OCI-LY7 (cell line): Measurements from ENCODE around the gene PPM1F. TPM values are rescaled to one million over a fixed set of nuclear protein-coding genes. Genes with fewer than 3 reads are reported as not detected.

ENCODE experiments used
- BruUV-seq: library from RNA; stranded (reverse); fragments of 400-500 nt; replicated peaks from 2 replicates; lab custom pipeline; 2021; lab: Mats Ljungman, UMichigan
- CTCF ChIA-PET: fragments of 300-600 bp; sonication (Branson Sonifier 250); formaldehyde crosslinking; loops from one replicate; lab custom pipeline; 2022; ENCODE audit warnings: antibody characterized with exemption; ENCODE audit not compliant: unreplicated experiment; lab: Charles Lee
- POLR2A ChIA-PET: fragments of 300-600 bp; sonication (Branson Sonifier 250); formaldehyde crosslinking; loops from one replicate; lab custom pipeline; 2022; ENCODE audit warnings: antibody characterized with exemption; lab: Charles Lee
- DNase-seq: peaks from one replicate; pipeline ENCODE4 v3.0.0-alpha.2; 2015; ENCODE audit warnings: low spot score
- H2AFZ ChIP-seq: fragments of 200-600 bp; sonication (generic), shearing (Covaris generic); 2 replicates; pipeline ENCODE4 v1.6.1; 2014; ENCODE audit warnings: mild to moderate bottlenecking, antibody characterized with exemption, low read length, moderate library complexity
- H3K27ac ChIP-seq: fragments of 200-600 bp; sonication (generic); 2 replicates; pipeline ENCODE4 v1.5.1; 2014; ENCODE audit warnings: mixed run types, low read depth, mild to moderate bottlenecking, moderate library complexity, low read length, inconsistent platforms; ENCODE audit not compliant: poor library complexity, severe bottlenecking
- H3K36me3 ChIP-seq: fragments of 200-600 bp; sonication (generic); 2 replicates; pipeline ENCODE4 v1.6.1; 2014; ENCODE audit warnings: mild to moderate bottlenecking, antibody characterized with exemption, low read length, moderate library complexity, mixed read lengths; ENCODE audit not compliant: insufficient read depth
- H3K4me1 ChIP-seq: fragments of 200-600 bp; sonication (generic); 2 replicates; pipeline ENCODE4 v1.5.1; 2014; ENCODE audit warnings: mild to moderate bottlenecking, low read length; ENCODE audit not compliant: insufficient read depth, poor library complexity, severe bottlenecking
- H3K4me2 ChIP-seq: fragments of 200-600 bp; sonication (generic); 2 replicates; pipeline ENCODE4 v1.6.1; 2014; ENCODE audit warnings: mild to moderate bottlenecking, low read length
- H3K4me3 ChIP-seq: fragments of 200-600 bp; sonication (generic); 2 replicates; pipeline ENCODE4 v1.5.1; 2014; ENCODE audit warnings: mild to moderate bottlenecking, low read depth, low read length; ENCODE audit not compliant: poor library complexity, severe bottlenecking
- H3K79me2 ChIP-seq: fragments of 200-600 bp; sonication (generic); 2 replicates; pipeline ENCODE4 v1.6.1; 2016; ENCODE audit warnings: low read depth, mild to moderate bottlenecking, low read length, moderate library complexity, mixed read lengths; ENCODE audit not compliant: insufficient read depth
- H3K9me2 ChIP-seq: fragments of 200-600 bp; sonication (generic); 2 replicates; pipeline ENCODE4 v1.6.1; 2016; ENCODE audit warnings: mild to moderate bottlenecking, low read length, mixed read lengths; ENCODE audit not compliant: insufficient read depth
- H3K9me3 ChIP-seq: fragments of 200-600 bp; sonication (generic); 2 replicates; pipeline ENCODE4 v1.6.1; 2014; ENCODE audit warnings: mild to moderate bottlenecking, mixed run types, low read length, mixed read lengths
- H4K20me1 ChIP-seq: fragments of 200-600 bp; sonication (generic); 2 replicates; pipeline ENCODE4 v1.6.1; 2014; ENCODE audit warnings: mild to moderate bottlenecking, antibody characterized with exemption, low read length, moderate library complexity, mixed read lengths; ENCODE audit not compliant: insufficient read depth
- EZH2phosphoT487 ChIP-seq: fragments of 200-600 bp; sonication (generic); IDR thresholded peaks from 2 replicates; pipeline ENCODE4 v1.6.1; 2018; ENCODE audit warnings: low read depth, borderline replicate concordance, mild to moderate bottlenecking, mixed run types, antibody characterized with exemption, low read length, moderate library complexity, mixed read lengths
- intact Hi-C: fragments of 100-400 bp; cut with micrococcal nuclease; formaldehyde crosslinking; loops from one replicate; pipeline ENCODE4 v1.10.0; 2022; ENCODE audit not compliant: unreplicated experiment
- total RNA-seq, 2 experiments: library from RNA; depleted of rRNA in 1 of 2; stranded (reverse); fragments of >200 nt in 1 of 2; shearing (Covaris generic) in 1 of 2; gene quantifications; 2 replicates each; pipeline ENCODE4 v1.2.3, GENCODE V29; 2014 to 2022
- TF ChIP-seq, protein P1 (sequence below): fragments of 200-600 bp; sonication (generic); conservative IDR thresholded peaks from 2 replicates; pipeline ENCODE4 v1.5.1; 2014; ENCODE audit warnings: mild to moderate bottlenecking, antibody characterized with exemption, low read length, moderate library complexity, mixed read lengths

Gene PPM1F
- total RNA-seq, 2 experiments from 2014 or later: 21.7 to 27.2 TPM

- CTCF ChIA-PET: no interaction called here
- TF ChIP-seq, protein P1, sequence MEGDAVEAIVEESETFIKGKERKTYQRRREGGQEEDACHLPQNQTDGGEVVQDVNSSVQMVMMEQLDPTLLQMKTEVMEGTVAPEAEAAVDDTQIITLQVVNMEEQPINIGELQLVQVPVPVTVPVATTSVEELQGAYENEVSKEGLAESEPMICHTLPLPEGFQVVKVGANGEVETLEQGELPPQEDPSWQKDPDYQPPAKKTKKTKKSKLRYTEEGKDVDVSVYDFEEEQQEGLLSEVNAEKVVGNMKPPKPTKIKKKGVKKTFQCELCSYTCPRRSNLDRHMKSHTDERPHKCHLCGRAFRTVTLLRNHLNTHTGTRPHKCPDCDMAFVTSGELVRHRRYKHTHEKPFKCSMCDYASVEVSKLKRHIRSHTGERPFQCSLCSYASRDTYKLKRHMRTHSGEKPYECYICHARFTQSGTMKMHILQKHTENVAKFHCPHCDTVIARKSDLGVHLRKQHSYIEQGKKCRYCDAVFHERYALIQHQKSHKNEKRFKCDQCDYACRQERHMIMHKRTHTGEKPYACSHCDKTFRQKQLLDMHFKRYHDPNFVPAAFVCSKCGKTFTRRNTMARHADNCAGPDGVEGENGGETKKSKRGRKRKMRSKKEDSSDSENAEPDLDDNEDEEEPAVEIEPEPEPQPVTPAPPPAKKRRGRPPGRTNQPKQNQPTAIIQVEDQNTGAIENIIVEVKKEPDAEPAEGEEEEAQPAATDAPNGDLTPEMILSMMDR: no peak
- no peak for TF ChIP-seq EZH2phosphoT487
- intact Hi-C loops: no loop called here
- Histone ChIP-seq H2AFZ (no peak overlapping the region), H3K9me2 (no peaks in the 10 kb centered on the region), H4K20me1 (peaks cover 4% of the 10 kb centered on the region; the same call in 1 of the 2 replicates), H3K36me3 (peaks cover 14% of the 10 kb centered on the region; the same call in 1 of the 2 replicates), H3K4me1 (peaks cover 14% of the 10 kb centered on the region), H3K9me3 (no peaks in the 10 kb centered on the region), H3K4me2 (peak overlapping the region; percentile 94), H3K27ac (no peak overlapping the region), H3K4me3 (no peak overlapping the region), H3K79me2 (peaks cover 21% of the 10 kb centered on the region)
- no TSS peak for BruUV-seq
- POLR2A ChIA-PET: interaction anchor here (0.6 to 0.9 kb wide), 3 partner anchors 12 to 640 kb away, joined by 3 to 4 read pairs (median 4); no protein-coding TSS in a partner anchor
- no peak for DNase-seq
Observed at GRCh38 chr22:21980547-21980946, 27.9 kb upstream of the PPM1F start.

DNA sequence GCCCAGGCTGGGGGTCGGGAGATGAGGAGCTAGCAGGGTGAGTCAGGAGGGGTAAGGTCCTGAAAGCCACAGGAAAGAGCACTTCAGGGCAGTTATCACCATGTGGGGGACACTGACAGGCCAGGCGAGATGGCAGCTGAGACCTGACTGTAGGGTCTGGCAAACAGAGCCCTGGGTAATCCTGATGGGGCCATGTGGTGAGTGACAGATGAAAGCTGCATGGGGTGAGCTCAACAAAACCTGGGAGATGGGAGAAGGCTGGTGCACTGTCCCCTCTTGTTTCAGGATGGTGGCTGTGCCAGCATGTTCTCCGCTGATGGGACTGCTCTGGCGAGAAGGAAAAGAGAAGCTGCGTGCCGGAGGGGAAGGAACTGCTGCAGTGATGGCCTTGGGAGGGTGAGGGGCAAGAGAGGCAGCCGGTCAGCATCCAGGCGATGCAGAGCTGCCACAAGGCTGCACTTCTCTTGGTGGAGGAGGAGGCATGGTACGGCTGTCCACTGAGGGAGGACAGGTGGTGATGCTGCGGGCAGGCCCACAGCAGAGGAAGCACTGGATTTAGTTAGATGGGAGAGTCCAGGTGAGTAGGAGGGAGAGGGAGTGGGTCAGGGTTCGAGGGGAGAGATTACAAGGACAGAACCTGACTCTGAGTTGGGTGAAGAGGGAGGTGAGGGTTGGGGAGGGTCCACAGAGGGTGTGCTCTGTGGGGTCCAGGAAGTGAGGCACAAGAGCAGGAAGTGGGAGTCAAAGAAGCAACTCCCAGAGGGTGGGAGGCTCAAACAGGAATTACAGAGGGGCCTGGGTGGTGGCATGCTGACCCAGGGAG, 26.1 kb upstream of the PPM1F start:
- H4K20me1 ChIP-seq: peaks cover 4% of the 10 kb centered on the region; the same call in 1 of the 2 replicates
- ChIA-PET POLR2A (interaction anchor here (1.1 kb wide), 1 partner anchor 26 kb away, joined by 3 read pairs; no protein-coding TSS in a partner anchor), CTCF (interaction anchor here (0.6 kb wide), 1 partner anchor 95 kb away, joined by 4 read pairs; no protein-coding TSS in a partner anchor)
- no peaks in the 10 kb centered on the region for H3K9me2 ChIP-seq
- peaks cover 31% of the 10 kb centered on the region for H3K36me3 ChIP-seq
- DNase-seq: no peak
- H3K9me3 ChIP-seq: no peaks in the 10 kb centered on the region
- intact Hi-C loops: no loop called here
- no peak overlapping the region for H3K4me2 ChIP-seq
- no TSS peak for BruUV-seq
- TF ChIP-seq EZH2phosphoT487: no peak
- TF ChIP-seq, protein P1: no peak
- H2AFZ ChIP-seq: no peak overlapping the region
- no peak overlapping the region for H3K27ac ChIP-seq
- peaks cover 14% of the 10 kb centered on the region for H3K4me1 ChIP-seq
- no peak overlapping the region for H3K4me3 ChIP-seq
- H3K79me2 ChIP-seq: peaks cover 21% of the 10 kb centered on the region
